H9 (cell line): Measurements from ENCODE around the gene UBXN11. TPM values are rescaled to one million over a fixed set of nuclear protein-coding genes. Genes with fewer than 3 reads are reported as not detected.

Experiments used
- DNase-seq: peaks from one replicate; pipeline ENCODE4 v3.0.0-alpha.2; 2017
- H2AFZ ChIP-seq: one replicate; pipeline ENCODE4 v1.6.1; 2013; ENCODE audit warnings: mild to moderate bottlenecking, low read length, control low read depth, moderate library complexity
- H2AK5ac ChIP-seq: 2 replicates; pipeline ENCODE4 v1.6.1; 2013; ENCODE audit warnings: low read length, control low read depth, mixed read lengths; ENCODE audit not compliant: insufficient read length
- H2BK120ac ChIP-seq: one replicate; pipeline ENCODE4 v1.6.1; 2013; ENCODE audit warnings: low read depth, mild to moderate bottlenecking, low read length, control low read depth, inconsistent platforms; ENCODE audit not compliant: poor library complexity, severe bottlenecking
- H2BK12ac ChIP-seq: 2 replicates; pipeline ENCODE4 v1.6.1; 2013; ENCODE audit warnings: low read length, control low read depth, mixed read lengths, low read depth; ENCODE audit not compliant: insufficient read length
- H2BK15ac ChIP-seq: 2 replicates; pipeline ENCODE4 v1.6.1; 2013; ENCODE audit warnings: low read depth, low read length, control low read depth
- H2BK20ac ChIP-seq: one replicate; pipeline ENCODE4 v1.6.1; 2013; ENCODE audit warnings: low read depth, mild to moderate bottlenecking, low read length, control low read depth, inconsistent platforms; ENCODE audit not compliant: poor library complexity, severe bottlenecking
- H2BK5ac ChIP-seq: 2 replicates; pipeline ENCODE4 v1.6.1; 2013; ENCODE audit warnings: low read length, control low read depth, mixed read lengths; ENCODE audit not compliant: insufficient read length
- H3K14ac ChIP-seq: 2 replicates; pipeline ENCODE4 v1.6.1; 2013; ENCODE audit warnings: low read length, control low read depth; ENCODE audit not compliant: insufficient read depth
- H3K18ac ChIP-seq: 2 replicates; pipeline ENCODE4 v1.6.1; 2013; ENCODE audit warnings: low read depth, mild to moderate bottlenecking, mixed read lengths, low read length, control low read depth; ENCODE audit not compliant: insufficient read length
- H3K23ac ChIP-seq: 2 replicates; pipeline ENCODE4 v1.6.1; 2013; ENCODE audit warnings: low read length, control low read depth, mixed read lengths, low read depth; ENCODE audit not compliant: insufficient read length
- H3K23me2 ChIP-seq: 2 replicates; pipeline ENCODE4 v1.6.1; 2013; ENCODE audit warnings: low read depth, mild to moderate bottlenecking, mixed read lengths, low read length, control low read depth; ENCODE audit not compliant: insufficient read length, poor library complexity, severe bottlenecking
- H3K27ac ChIP-seq: 2 replicates; pipeline ENCODE4 v1.5.1; 2013; ENCODE audit warnings: low read length, control low read depth, mixed read lengths, low read depth; ENCODE audit not compliant: insufficient read length
- H3K27me3 ChIP-seq: 2 replicates; pipeline ENCODE4 v1.6.1; 2013; ENCODE audit warnings: low read length, control low read depth, inconsistent platforms; ENCODE audit not compliant: insufficient read depth
- H3K4ac ChIP-seq: 2 replicates; pipeline ENCODE4 v1.6.1; 2013; ENCODE audit warnings: low read depth, mild to moderate bottlenecking, control low read depth, inconsistent platforms, low read length, moderate library complexity
- H3K4me1 ChIP-seq: 2 replicates; pipeline ENCODE4 v1.6.1; 2013; ENCODE audit warnings: low read length, control low read depth, inconsistent platforms; ENCODE audit not compliant: insufficient read depth
- H3K4me2 ChIP-seq: 2 replicates; pipeline ENCODE4 v1.6.1; 2013; ENCODE audit warnings: low read length, control low read depth, mixed read lengths; ENCODE audit not compliant: insufficient read length, insufficient read depth
- H3K56ac ChIP-seq: 2 replicates; pipeline ENCODE4 v1.6.1; 2013; ENCODE audit warnings: low read depth, mild to moderate bottlenecking, mixed read lengths, low read length, control low read depth; ENCODE audit not compliant: insufficient read length
- H3K79me1 ChIP-seq: 2 replicates; pipeline ENCODE4 v1.6.1; 2013; ENCODE audit warnings: low read depth, mild to moderate bottlenecking, moderate library complexity, low read length, control low read depth, inconsistent platforms; ENCODE audit not compliant: insufficient read depth, poor library complexity, severe bottlenecking
- H3K79me2 ChIP-seq: 2 replicates; pipeline ENCODE4 v1.6.1; 2013; ENCODE audit warnings: low read length, control low read depth, inconsistent platforms; ENCODE audit not compliant: insufficient read depth
- H3K9ac ChIP-seq: 2 replicates; pipeline ENCODE4 v1.6.1; 2013; ENCODE audit warnings: low read length, control low read depth, mixed read lengths; ENCODE audit not compliant: insufficient read length; ENCODE audit errors: extremely low read depth
- H3K9me3 ChIP-seq: one replicate; pipeline ENCODE4 v1.6.1; 2013; ENCODE audit warnings: low read depth, low read length, inconsistent platforms; ENCODE audit not compliant: control insufficient read depth
- H3T11ph ChIP-seq: one replicate; pipeline ENCODE4 v1.6.1; 2013; ENCODE audit warnings: mild to moderate bottlenecking, low read length, control low read depth, inconsistent platforms
- H4K20me1 ChIP-seq: one replicate; pipeline ENCODE4 v1.6.1; 2013; ENCODE audit not compliant: control insufficient read depth, insufficient read length, insufficient read depth
- H4K5ac ChIP-seq: 2 replicates; pipeline ENCODE4 v1.6.1; 2013; ENCODE audit warnings: low read depth, mild to moderate bottlenecking, mixed read lengths, low read length, control low read depth; ENCODE audit not compliant: insufficient read length
- H4K8ac ChIP-seq: replicated peaks from 2 replicates; pipeline ENCODE4 v1.6.1; 2013; ENCODE audit warnings: low read length, control low read depth, mixed read lengths, low read depth; ENCODE audit not compliant: insufficient read length
- H4K91ac ChIP-seq: 2 replicates; pipeline ENCODE4 v1.6.1; 2013; ENCODE audit warnings: low read depth, mild to moderate bottlenecking, moderate library complexity, mixed read lengths, low read length, control low read depth; ENCODE audit not compliant: insufficient read length
- H3K27ac Mint-ChIP-seq, 3 experiments: 2 replicates in 2 of 3; 3 replicates in 1 of 3; pipeline ENCODE4 v1.8.0; 2020 to 2021; ENCODE audit warnings: mixed read lengths in 3 of 3, mild to moderate bottlenecking in 1 of 3, moderate library complexity in 1 of 3
- H3K27me3 Mint-ChIP-seq: 2 replicates; pipeline ENCODE4 v1.8.0; 2021; ENCODE audit warnings: low read depth, mild to moderate bottlenecking, moderate library complexity, mixed read lengths
- H3K36me3 Mint-ChIP-seq, 3 experiments: 2 replicates in 2 of 3; 3 replicates in 1 of 3; pipeline ENCODE4 v1.8.0; 2020 to 2021; ENCODE audit warnings: low read depth in 3 of 3, mixed read lengths in 3 of 3; ENCODE audit not compliant: insufficient read depth in 1 of 3
- H3K4me1 Mint-ChIP-seq, 2 experiments: 2 replicates each; pipeline ENCODE4 v1.8.0; 2020; ENCODE audit warnings: mixed read lengths in 2 of 2
- H3K4me3 Mint-ChIP-seq, 2 experiments: 2 replicates in 1 of 2; 3 replicates in 1 of 2; pipeline ENCODE4 v1.8.0; 2020 to 2021; ENCODE audit warnings: mild to moderate bottlenecking in 2 of 2, mixed read lengths in 2 of 2, moderate library complexity in 1 of 2
- H3K9me3 Mint-ChIP-seq, 2 experiments: 2 replicates in 1 of 2; 3 replicates in 1 of 2; pipeline ENCODE4 v1.8.0; 2020; ENCODE audit warnings: mild to moderate bottlenecking in 2 of 2, mixed read lengths in 2 of 2, moderate library complexity in 1 of 2
- WGBS: extraction: QIAGEN DNeasy Blood & Tissue Kit; methylation state at CpG from one replicate; pipeline ENCODE4 v1.1.7; 2013; ENCODE audit warnings: missing lambda C conversion rate, low lambda C conversion rate, mixed read lengths; ENCODE audit not compliant: insufficient read length; ENCODE audit errors: extremely low coverage; 5-methylcytosine and 5-hydroxymethylcytosine counted together
- total RNA-seq: library from RNA; stranded (reverse); gene quantifications from 2 replicates; pipeline ENCODE4 v1.2.1, GENCODE V29; 2021
- TF ChIP-seq, protein P1 (sequence below): fragments of 200-600 bp; sonication (generic); conservative IDR thresholded peaks from 3 replicates; pipeline ENCODE4 v1.8.0; 2021; ENCODE audit warnings: antibody characterized with exemption, mild to moderate bottlenecking

UBXN11 gene
- total RNA-seq, 1 experiment from 2014 or later: 13.7 TPM

DNA sequence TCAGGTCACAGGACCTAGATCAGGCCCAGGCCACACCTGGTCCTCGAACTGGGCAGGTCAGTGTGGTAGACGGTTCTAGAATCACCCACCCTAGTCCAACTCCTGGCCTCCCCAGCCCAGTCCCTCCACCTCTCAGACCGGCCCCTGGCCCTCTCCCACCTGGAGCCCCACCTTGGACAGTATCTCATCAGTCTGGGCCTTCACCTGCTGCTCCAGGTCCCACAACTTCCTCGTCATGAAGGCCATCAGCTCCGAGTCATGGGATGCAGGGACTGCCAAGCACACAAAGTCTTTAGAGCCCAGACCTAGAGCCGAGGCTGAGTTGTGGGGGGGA is 8.7 kb downstream of the UBXN11 start:
- no peak overlapping the region for H3K9ac ChIP-seq
- peak overlapping the region in 1 of 3 experiments; percentile 70; a peak in 1 of 7 replicates for H3K27ac Mint-ChIP-seq
- H2AK5ac ChIP-seq: no peak overlapping the region
- no peak overlapping the region for H2BK20ac ChIP-seq
- no peak for DNase-seq
- H3K4me1 ChIP-seq: no peaks in the 10 kb centered on the region
- no peak overlapping the region for H3K23ac ChIP-seq
- no peak overlapping the region for H3K4ac ChIP-seq
- TF ChIP-seq, protein P1, sequence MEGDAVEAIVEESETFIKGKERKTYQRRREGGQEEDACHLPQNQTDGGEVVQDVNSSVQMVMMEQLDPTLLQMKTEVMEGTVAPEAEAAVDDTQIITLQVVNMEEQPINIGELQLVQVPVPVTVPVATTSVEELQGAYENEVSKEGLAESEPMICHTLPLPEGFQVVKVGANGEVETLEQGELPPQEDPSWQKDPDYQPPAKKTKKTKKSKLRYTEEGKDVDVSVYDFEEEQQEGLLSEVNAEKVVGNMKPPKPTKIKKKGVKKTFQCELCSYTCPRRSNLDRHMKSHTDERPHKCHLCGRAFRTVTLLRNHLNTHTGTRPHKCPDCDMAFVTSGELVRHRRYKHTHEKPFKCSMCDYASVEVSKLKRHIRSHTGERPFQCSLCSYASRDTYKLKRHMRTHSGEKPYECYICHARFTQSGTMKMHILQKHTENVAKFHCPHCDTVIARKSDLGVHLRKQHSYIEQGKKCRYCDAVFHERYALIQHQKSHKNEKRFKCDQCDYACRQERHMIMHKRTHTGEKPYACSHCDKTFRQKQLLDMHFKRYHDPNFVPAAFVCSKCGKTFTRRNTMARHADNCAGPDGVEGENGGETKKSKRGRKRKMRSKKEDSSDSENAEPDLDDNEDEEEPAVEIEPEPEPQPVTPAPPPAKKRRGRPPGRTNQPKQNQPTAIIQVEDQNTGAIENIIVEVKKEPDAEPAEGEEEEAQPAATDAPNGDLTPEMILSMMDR: no peak
- no peak overlapping the region for H2BK120ac ChIP-seq
- no peaks in the 10 kb centered on the region for H3K79me1 ChIP-seq
- H2BK15ac ChIP-seq: no peak overlapping the region
- H3K4me1 Mint-ChIP-seq: 0 out of 4 replicates have a peak, but pooled peaks cover 3 to 4% of the 10 kb centered on the region in 2 experiments
- no peaks in the 10 kb centered on the region for H3K9me3 ChIP-seq
- H3K23me2 ChIP-seq: no peaks in the 10 kb centered on the region
- no peaks in the 10 kb centered on the region for H3K27me3 ChIP-seq
- H3K9me3 Mint-ChIP-seq: no peaks in the 10 kb centered on the region
- H2AFZ ChIP-seq: no peak overlapping the region
- H3K27me3 Mint-ChIP-seq: 0 out of 2 replicates have a peak, but pooled peaks cover 2% of the 10 kb centered on the region
- H3T11ph ChIP-seq: no peak overlapping the region
- H3K56ac ChIP-seq: no peak overlapping the region
- H2BK12ac ChIP-seq: no peak overlapping the region
- no peak overlapping the region for H4K91ac ChIP-seq
- H3K18ac ChIP-seq: no peak overlapping the region
- no peak overlapping the region for H4K8ac ChIP-seq
- H4K20me1 ChIP-seq: no peaks in the 10 kb centered on the region
- H3K27ac ChIP-seq: no peak overlapping the region
- no peak overlapping the region for H4K5ac ChIP-seq
- H3K14ac ChIP-seq: no peak overlapping the region
- H2BK5ac ChIP-seq: no peak overlapping the region
- H3K4me3 Mint-ChIP-seq: no peak overlapping the region
- peaks cover 0 to 2% (median 0%) of the 10 kb centered on the region in 3 experiments; a peak in 1 of 7 replicates for H3K36me3 Mint-ChIP-seq
- no CpG with 5 or more reads among the region's 6 CpGs for WGBS
- H3K4me2 ChIP-seq: no peak overlapping the region
- no peaks in the 10 kb centered on the region for H3K79me2 ChIP-seq
